Purkinje cell (primary cell): ENCODE measurements around the gene ING3. TPM values are rescaled to one million over a fixed set of nuclear protein-coding genes. Genes with fewer than 3 reads are reported as not detected.

Source experiments
- polyA plus RNA-seq: library from polyadenylated mRNA; unstranded; fragments of >200 nt; fragmentation: Nextera tagmentation; gene quantifications from 2 replicates; pipeline ENCODE4 v1.2.1, GENCODE V29; 2014

The ING3 gene
- 50.8 and 64.3 TPM in 2 replicates for polyA plus RNA-seq

GRCh38 chr7:120950539-120951308, at the start of gene ING3:
Gene ING3 (plus strand): TSS chr7:120950777. CDS start chr7:120950897, 120 bp downstream.

DNA sequence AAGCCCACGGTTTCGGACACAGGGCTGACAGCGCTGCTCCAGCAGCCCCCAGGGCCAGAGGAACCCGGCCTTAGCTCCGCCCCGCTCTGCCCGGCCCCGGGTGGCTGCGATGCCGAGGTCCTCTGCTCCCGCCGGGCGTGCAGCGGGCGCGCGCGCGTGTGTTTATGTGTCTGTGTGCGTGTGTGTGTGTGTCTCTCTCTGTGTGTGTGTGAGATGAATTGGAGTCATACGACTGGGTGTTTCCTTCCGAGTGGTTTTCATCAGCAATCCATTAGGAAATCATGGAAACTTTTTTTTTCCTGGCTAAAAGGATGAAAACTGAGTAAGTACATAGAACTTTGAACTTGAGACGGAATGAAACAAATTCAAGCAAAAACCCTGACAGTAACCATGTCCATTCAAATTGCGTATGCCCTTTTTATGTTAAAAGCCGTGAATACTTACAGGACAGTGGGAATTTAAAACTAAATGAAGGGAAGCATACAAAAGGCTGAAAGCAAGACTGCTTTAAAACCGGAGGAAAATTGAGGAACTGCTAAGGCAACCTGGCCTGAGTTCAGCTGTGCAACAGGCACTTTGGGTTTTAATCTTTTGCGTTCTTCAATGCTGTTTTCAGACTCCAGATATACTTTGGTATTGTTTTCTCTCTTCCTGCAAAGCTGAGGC, 38.1 kb downstream of the ING3 start, which contains the start of gene CPED1:
CPED1 (plus strand) TSS at position 121 of the 666 bp plus-strand sequence. CDS start 911 bp downstream, outside the sequence.

Other genes starting within 250 kb of the ING3 start
- gene TSPAN12, start 92.6 kb upstream of the ING3 start, polyA plus RNA-seq = 6.7 and 9.2 TPM in 2 replicates
- not detected in 2 replicates for gene CPED1, start 37.9 kb downstream of the ING3 start, polyA plus RNA-seq